ENCODE results near the gene PXMP2. TPM values are rescaled to one million over a fixed set of nuclear protein-coding genes. Genes with fewer than 3 reads are reported as not detected.

Gene PXMP2
- total RNA-seq, 1 donor from 2014 or later = 25.6 TPM

GRCh38 chr12:132741620-132742019 is 54.2 kb downstream of the PXMP2 start:
- no peak overlapping the region for H3K27ac Mint-ChIP-seq (ENCODE audit: unreplicated experiment)

GRCh38 chr12:132743831-132744230 is 56.4 kb downstream of the PXMP2 start:
- Mint-ChIP-seq H3K4me3 (ENCODE audit: unreplicated experiment) (no peak overlapping the region), H3K27ac (ENCODE audit: unreplicated experiment) (no peak overlapping the region), H3K9me3 (ENCODE audit: unreplicated experiment) (no peaks in the 10 kb centered on the region), H3K27me3 (ENCODE audit: unreplicated experiment) (no peaks in the 10 kb centered on the region), H3K4me1 (ENCODE audit: unreplicated experiment) (no peaks in the 10 kb centered on the region), H3K36me3 (ENCODE audit: unreplicated experiment) (peaks cover 55% of the 10 kb centered on the region)
- no peak for TF ChIP-seq CTCF (IDR thresholded peaks at IDR 0.05)
- no peak for DNase-seq (ENCODE audit: extremely low spot score, unreplicated experiment)

More at GRCh38 chr12:132741620-132742019, 54.2 kb downstream of the PXMP2 start:
- no peak for DNase-seq (ENCODE audit: extremely low spot score, unreplicated experiment)
- H3K9me3 Mint-ChIP-seq (ENCODE audit: unreplicated experiment) = no peaks in the 10 kb centered on the region
- TF ChIP-seq CTCF (IDR thresholded peaks at IDR 0.05) = no peak
- H3K27me3 Mint-ChIP-seq (ENCODE audit: unreplicated experiment) = no peaks in the 10 kb centered on the region
- H3K36me3 Mint-ChIP-seq (ENCODE audit: unreplicated experiment) = peaks cover 56% of the 10 kb centered on the region
- no peaks in the 10 kb centered on the region for H3K4me1 Mint-ChIP-seq (ENCODE audit: unreplicated experiment)
- H3K4me3 Mint-ChIP-seq (ENCODE audit: unreplicated experiment) = no peak overlapping the region

GRCh38 chr12:132746613-132747012 is 59.2 kb downstream of the PXMP2 start:
- TF ChIP-seq CTCF (IDR thresholded peaks at IDR 0.05) = no peak
- Mint-ChIP-seq H3K36me3 (ENCODE audit: unreplicated experiment) (peaks cover 40% of the 10 kb centered on the region), H3K4me1 (ENCODE audit: unreplicated experiment) (no peaks in the 10 kb centered on the region), H3K9me3 (ENCODE audit: unreplicated experiment) (no peaks in the 10 kb centered on the region), H3K27me3 (ENCODE audit: unreplicated experiment) (no peaks in the 10 kb centered on the region), H3K27ac (ENCODE audit: unreplicated experiment) (no peak overlapping the region), H3K4me3 (ENCODE audit: unreplicated experiment) (no peak overlapping the region)
- no peak for DNase-seq (ENCODE audit: extremely low spot score, unreplicated experiment)

GRCh38 chr12:132747395-132747794 is 60.0 kb downstream of the PXMP2 start:
- Mint-ChIP-seq H3K4me1 (ENCODE audit: unreplicated experiment) (no peaks in the 10 kb centered on the region), H3K27me3 (ENCODE audit: unreplicated experiment) (no peaks in the 10 kb centered on the region), H3K9me3 (ENCODE audit: unreplicated experiment) (no peaks in the 10 kb centered on the region), H3K4me3 (ENCODE audit: unreplicated experiment) (no peak overlapping the region), H3K27ac (ENCODE audit: unreplicated experiment) (no peak overlapping the region), H3K36me3 (ENCODE audit: unreplicated experiment) (peaks cover 39% of the 10 kb centered on the region)
- DNase-seq (ENCODE audit: extremely low spot score, unreplicated experiment) = no peak
- no peak for TF ChIP-seq CTCF (IDR thresholded peaks at IDR 0.05)

- peaks cover 34% of the 10 kb centered on the region for H3K36me3 Mint-ChIP-seq (ENCODE audit: unreplicated experiment)
- no peaks in the 10 kb centered on the region for H3K9me3 Mint-ChIP-seq (ENCODE audit: unreplicated experiment)
- no peaks in the 10 kb centered on the region for H3K27me3 Mint-ChIP-seq (ENCODE audit: unreplicated experiment)
- no peak overlapping the region for H3K4me3 Mint-ChIP-seq (ENCODE audit: unreplicated experiment)
- TF ChIP-seq CTCF (IDR thresholded peaks at IDR 0.05) = no peak
- no peak for DNase-seq (ENCODE audit: extremely low spot score, unreplicated experiment)
- no peaks in the 10 kb centered on the region for H3K4me1 Mint-ChIP-seq (ENCODE audit: unreplicated experiment)
- no peak overlapping the region for H3K27ac Mint-ChIP-seq (ENCODE audit: unreplicated experiment)
These were observed 60.5 kb downstream of the PXMP2 start for GRCh38 chr12:132747896-132748295.
